GM21423 (cell line): ENCODE data around the gene COMT.

Source experiments
- ATAC-seq: cut with Tn5 transposase; IDR thresholded peaks from one replicate; pipeline ENCODE4 v1.9.1; 2021; ENCODE audit warnings: mild to moderate bottlenecking, moderate library complexity; ENCODE audit not compliant: unreplicated experiment

Gene COMT

DNA sequence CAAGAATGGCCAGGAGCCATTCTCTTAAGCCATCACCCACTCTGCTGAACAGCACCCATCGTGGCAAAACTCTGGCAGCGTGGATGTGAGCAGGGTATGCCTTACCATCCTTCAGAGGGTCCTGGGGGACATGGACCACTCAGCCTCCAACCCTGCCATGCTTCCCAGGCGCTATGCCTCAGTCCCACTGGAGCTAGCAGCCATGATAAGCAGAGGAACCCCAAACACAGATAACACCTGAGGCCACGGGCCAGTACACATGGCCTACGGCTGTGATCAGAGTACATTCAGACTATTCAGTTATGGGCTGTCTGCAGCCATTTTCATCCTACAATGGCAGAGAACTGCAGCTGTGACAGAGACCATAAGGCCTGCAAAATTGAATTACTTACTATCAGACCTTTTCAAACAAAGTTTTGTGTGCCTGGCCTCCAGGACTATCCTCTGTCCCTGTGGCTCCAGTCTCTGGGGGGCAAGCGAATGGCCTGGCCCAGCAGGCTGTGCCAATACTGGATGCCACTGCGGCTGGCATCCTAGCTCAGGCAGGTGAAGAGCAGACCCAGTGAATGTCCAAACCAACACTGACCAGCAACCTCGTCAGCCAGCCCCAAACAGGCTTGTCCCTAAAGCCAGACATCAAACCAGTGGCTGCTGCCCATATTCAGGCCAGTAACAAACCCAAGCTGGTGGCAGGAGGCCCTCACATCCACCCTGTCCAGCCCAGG, 68.2 kb downstream of the COMT start:
- no peak for ATAC-seq

DNA sequence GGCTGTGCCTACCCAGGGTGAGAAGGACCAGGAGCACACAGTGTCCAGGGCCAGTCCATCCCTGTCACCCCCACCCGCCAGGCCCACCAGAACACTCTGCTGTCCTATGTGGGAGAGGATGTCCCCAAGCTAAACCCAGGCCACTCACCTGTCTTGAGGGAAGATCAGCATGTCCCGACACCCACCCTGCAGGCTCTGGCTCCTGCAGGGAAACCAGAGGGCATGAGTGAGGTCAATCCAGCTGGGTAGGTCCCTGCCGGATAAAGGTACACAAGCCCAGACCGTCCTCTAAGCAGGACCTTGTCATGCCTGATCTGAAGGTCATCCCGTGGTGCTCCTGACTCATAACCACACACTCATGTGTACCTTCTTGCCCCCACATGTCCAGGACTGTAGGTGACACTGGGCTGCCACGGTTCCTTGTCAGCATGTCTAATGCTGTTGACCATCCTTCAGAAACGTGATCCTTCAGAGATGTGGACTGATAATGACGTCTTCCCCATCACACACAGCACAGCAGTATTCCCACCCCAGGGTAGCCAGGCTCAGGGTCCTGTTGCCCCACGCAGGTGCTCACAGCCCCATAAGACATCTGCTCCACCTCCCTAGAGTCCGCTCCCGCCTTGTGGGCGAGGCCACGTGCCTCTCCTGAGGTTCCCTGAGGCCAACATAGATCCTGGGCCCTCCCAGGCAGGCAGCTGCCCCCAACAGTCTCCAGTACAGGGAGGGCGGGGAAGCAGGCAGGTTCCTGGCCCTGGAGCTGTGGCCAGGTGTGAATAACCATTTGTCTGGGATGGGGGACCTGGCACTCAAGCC, 68.9 kb downstream of the COMT start:
- ATAC-seq = no peak

DNA sequence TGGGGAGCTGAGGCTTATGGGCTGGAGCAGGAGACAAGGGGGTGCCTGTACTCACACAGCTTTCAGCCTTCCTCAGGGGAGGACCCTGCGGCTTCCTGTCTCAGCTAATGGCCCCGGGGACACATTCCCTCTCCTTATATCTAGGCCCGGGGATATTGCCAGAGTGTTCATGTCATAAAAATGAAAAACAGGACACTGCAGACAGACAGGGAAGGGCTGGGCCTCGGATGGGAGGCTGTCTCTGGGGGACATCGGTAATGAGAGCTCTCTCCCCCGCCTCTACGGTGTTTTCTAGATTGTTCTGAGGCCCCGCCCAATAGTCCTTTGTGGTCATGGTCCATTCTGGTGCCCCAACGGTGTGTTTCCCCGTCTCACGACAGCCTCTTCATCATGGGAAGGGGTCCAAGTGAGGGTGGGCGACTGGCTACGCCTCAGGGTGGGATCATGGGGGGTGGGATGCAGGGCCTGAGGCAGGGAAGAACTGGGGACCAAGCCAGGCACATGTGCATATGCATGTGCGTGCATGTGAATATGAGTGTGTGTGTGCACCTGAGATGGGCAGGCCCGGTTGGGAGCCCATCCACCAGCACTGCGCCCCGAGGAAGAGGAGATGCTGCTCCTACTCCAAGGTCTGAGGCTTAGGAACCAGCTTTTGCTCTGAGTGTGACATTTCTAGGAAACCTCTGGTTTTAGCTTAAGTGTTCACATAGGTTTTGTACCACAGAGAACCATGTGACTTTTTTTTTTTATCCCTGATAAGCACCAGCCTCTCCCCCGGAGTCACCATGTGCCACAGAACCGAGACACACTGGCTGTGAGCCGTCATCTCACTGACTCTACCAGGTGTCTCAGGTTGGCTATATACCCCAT, 69.8 kb downstream of the COMT start:
- no peak for ATAC-seq

DNA sequence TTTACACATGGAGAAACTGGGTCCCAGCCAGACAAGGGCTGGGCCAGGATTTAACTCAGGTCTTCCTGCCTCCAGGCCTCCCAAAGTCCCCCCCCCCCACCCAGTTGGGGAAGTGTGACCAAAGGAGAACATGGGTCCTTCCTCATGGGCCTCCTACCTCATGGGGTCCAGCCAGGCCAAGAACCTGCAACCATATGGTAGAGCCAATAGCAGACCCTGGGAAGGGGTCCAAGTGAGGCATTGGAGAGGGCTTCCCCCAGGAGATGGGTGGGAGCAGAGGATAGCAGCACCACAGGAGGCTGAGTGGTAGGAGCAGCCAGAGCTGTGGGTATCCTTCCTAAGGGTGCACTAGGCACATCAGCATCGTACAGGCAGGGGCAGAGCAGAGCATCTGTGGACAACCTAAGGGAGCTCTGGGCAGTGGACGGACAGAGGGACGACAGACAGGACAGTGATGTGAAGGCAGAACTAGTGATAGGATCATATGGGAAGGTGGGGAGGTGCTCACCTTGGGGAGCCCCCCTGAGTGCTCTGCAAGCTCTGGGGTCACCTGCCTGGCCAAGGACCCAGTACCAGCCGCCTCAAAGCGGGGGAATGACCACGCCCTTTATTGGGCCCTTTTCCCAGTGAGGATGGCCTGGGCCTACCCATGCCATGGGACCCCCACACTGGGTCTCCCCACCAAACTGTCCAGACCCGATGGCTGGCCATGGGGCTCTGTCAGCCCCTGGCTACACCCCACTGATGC, 70.6 kb downstream of the COMT start:
- ATAC-seq = no peak

DNA sequence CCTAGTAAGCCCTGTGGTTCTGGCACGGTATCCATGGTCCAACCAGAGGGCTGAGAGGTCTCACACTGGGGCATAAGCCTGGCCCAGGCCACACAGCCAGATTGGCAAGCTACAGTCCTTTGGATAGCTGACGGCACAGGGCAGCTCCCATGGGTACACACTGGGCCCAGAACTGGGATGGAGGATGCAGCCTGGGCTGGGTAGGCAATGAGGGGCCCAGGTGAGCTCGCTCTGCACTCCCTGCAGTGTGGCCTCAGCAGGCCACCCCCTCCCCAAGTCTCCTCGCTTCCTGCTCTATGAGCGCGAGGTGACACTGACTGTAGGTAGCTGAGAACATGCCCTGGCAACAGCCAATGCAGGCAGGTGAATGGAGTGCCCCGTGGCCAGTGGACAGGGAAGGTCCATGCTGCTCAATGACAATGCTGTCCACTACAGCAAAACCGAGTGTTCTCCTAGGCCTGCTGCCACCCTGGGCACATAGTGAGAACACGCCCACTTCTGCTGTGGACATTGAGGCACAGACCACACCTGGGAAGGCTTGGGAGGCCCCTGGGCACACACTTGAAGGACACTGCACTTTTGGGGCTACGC, 71.3 kb downstream of the COMT start:
- ATAC-seq = no peak

DNA sequence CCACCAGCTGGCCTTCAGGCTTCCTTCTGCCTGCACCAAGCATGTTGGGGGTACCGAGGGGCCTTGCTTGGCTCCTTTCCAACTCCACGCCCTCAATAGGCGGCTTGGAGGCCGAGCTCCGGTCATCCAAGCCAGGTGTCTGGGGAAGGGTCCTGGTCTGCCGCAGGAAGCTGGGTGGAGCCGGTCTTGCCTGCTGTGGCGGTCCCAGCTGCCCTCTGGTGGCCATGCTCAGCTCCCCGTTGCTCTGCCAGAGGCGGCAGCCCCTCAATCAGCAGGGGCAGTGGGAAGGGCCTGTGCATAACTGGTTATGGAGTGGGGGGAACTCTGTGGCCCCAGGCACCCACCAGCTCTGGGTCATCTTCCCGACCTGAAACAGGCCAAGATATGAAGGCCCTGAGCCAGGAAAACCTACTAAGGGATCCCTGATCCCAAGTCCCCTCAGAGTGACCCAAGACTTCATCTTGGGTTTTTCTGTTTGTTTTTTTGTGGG, 71.9 kb downstream of the COMT start:
- ATAC-seq = no peak

DNA sequence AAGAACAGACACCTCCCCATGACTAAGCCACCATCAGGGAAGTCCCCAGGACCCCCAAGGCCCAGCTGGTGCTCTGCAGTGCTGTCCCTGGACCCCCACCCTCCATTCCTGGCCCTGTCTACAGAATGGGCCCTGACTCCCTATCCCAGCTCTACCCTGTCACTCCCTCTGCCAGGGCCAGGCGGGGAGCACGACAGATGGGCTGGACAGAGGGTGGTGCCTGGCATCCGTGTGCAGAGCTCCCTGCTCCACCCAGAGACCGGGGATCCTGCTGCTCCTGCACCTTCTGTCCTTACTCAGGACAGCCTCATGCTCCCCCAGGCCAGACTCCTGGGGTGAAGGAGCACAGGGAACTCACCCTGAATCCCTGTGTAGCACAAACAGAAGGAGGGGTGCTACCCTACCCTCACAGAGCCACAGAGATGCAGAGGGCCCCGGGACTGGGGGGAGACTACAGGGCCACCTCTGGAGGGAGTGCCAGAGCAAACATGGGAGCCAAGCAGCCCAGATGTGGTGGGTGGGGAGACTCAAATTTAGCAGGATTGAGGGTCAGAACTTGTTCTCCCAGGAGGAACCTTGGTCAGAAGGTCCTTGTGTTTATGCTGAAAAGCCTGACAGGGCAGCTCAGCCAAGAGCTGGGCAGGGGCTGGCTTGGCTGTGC, 73.1 kb downstream of the COMT start:
- ATAC-seq = no peak

DNA sequence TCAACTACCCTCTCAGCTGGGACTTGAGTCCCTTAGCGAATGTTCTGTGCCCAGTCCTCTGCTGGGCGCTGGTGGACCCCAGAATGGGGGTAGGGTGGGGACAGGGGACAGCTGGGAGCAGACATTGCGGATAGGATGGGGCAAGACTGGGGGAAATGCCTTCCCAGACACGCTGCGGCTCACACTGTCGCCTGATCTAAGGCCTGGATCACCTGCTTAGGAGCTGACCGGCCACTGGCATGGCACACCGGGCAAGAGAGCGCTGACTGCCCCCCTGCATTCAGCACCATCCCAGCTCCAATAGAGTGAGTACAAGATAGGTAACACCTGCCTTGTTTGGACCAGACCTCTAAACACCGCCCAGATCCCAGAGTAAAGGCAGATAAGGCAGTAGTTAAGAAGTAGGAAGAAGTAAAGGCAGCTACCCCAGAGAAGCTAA, 73.6 kb downstream of the COMT start:
- ATAC-seq = no peak

DNA sequence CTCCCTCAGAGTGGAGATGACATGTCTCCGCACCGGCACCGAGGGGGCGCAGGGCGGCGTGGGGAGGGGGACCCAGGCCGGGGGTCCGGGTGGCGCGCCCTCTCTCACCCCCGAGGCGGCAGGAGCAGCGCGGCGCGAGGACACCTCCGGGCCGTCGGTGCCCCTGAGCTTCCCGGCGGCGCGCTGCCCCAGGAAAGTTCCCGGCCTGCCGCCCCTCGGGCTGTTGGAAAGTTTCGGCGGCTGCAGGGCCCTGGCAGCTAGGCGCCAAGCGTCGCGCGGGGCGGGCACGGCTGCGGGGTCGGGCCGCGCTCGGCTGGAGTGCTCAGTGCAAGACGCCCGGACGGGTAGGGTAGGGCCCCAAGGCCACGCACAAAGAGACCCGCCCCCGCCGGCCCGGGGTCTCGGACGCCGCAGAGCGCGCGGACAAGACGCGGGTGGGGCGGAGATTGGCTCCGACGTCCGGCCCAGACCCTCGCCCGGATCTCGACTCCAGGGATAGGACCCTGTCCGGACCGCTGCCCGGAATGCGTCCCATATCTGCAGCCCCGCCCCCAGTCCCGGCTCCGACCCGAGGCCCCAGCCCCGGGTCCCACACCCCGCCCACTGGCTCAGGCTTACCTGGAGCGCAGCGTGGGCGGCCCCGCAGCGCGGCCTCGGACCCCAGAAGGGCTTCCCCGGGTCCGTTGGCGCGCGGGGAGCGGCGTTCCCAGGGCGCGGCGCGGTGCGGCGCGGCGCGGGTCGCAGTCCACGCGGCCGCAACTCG, 74.6 kb downstream of the COMT start:
- no peak for ATAC-seq

DNA sequence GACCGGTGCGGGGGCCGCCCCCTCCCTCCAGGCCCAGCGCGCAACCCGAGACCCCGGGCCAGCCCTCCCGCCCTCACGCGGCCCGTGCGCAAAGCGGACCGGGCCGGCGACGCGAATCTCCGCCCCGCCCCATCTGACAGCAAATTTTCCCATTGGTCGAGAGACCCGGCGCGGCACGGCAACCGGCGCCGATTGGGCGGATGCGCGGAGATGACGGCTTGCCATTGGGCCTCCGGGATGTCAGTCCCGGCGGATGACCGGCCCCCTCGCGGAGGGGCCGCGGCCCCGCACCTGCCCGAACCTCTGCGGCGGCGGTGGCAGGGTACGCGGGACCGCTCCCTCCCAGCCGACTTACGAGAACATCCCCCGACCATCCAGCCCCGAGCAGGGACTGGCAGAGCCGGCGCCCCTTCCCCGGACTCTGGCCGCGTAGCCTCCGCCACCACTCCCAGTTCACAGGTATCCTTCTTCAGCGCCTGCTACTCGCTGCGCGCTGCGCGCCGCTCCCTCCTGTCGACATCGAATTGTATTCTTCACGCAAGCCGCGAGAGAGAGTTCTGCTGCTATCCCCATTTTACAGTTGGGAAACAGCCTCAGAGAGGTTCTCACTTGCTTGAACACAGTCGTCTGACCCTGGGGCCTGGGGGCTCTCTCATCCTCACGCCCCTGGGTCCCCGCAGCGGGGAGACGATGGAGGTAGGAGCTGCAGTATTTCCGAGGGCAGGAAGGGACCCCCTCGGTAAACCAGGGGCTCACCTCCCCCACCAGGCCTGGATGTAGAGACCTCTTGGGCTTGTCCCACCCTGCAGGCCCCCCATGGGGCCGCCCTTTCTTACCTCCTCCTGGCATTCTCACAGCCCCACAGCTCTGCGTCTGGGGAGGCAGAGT, 75.4 kb downstream of the COMT start, which contains the start of gene ARVCF:
Gene ARVCF, minus strand, starts transcription at position 90 of the 888 bp plus-strand sequence. CDS start 26,029 bp downstream, outside the sequence.
- peak; percentile 52 for ATAC-seq

DNA sequence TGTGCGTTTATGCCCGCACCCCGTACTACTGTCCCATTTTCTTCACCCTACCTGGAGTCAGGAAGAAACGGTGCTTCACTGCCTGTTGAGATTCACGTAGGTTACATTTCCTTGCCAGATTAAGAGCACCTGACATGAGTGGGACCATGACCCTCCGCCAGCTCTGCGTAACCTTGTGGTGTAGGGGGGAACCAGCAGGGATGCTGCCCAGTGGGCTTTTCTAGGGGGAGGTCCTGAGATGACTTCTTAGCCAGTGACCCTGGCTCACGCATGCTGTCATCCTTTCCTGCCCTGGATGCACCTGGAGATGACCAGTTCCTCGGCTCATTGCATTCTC, 76.0 kb downstream of the COMT start:
- no peak for ATAC-seq

DNA sequence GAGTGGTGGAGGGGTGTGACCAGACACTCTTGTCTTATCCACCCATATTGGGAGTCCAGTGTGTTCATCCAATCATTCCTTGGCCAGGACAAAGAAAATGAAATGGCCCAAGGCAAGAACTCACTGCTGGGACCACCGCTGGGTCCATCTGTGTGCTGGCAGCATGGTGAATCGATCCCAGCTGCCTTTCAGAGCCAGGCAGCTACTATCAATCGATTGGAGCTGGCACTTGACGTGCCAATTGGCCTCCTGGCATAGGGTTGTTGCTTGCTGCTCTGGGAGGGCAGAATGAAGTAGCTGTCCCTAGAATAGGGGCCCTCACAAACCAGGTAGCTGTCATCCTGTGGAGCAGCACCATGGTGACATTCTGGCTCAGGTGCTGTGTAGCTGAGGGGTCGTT, 76.4 kb downstream of the COMT start:
- ATAC-seq = no peak
